K562 treated with DMSO at 1 percent for 24 hours (cell line): ENCODE results near the gene LRATD1. TPM values are rescaled to one million over a fixed set of nuclear protein-coding genes. Genes with fewer than 3 reads are reported as not detected.

Experiments used
- total RNA-seq: library from RNA; unstranded; fragments of 300-600 nt; gene quantifications from 2 replicates; pipeline ENCODE4 v1.2.3, GENCODE V29; 2022; ENCODE audit warnings: low read depth; ENCODE audit not compliant: insufficient read depth

The LRATD1 gene
- 1.2 and 1.5 TPM in 2 replicates for total RNA-seq

DNA sequence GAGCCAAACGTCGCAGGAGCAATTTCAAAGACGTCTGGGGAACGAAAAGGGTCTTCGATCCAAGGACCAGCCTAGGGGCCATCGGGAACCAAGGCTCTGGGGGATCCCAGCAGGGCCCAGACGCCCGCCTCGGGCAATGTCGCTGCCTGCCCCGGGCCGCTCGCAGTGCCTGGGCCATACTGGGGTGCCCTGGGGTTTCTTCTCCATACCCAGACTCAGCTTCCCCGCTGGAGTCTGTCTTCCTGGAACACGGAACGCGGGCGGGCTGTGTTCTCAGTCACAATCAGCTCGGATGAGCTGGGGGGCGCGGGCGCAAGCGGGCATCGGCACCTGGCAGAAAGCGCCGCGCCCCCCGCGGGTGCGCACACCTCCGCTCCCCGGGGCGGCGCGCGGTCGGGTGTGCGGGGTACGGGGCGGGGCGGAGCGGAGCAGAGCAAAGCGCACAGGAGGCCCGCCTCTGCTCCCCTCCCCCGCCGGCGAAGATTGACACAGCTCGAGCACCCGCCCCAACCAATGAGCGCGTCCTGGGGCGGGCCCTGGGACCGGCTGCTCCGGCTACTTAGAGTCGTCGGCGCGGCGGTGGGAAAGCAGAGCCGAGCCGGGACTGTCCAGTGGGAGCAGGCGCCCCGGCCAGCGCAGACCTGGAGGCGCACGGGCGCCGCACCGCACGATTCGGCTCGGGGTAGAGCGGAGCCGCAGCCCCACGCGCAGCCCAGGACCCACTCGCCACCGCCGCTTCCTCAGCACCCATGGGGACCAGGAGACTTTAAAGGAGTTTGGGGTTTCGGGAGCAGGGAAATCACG, at the start of gene LRATD1:
Gene LRATD1, plus strand, starts transcription at position 585 of the 804 bp plus-strand sequence. CDS start 1,263 bp downstream, outside the sequence.

